ENCODE measurements around the gene POLD4.
"Not testable (repeated sequence)": the region's sequence is repeated elsewhere in the genome, so short reads cannot be mapped to it uniquely, and the experiment has no call there.

The POLD4 gene

GRCh38 chr11:67353317-67354074, at the start of gene POLD4:
TSS of gene POLD4 (minus strand) at chr11:67353546. CDS start at chr11:67353399, 147 bp downstream.
- peak; percentile 88 for DNase-seq

- DNase-seq = not testable (repeated sequence)
These were observed 49.7 kb upstream of the POLD4 start for GRCh38 chr11:67403085-67403484.

- not testable (repeated sequence) for DNase-seq
These were observed 49.0 kb upstream of the POLD4 start for GRCh38 chr11:67402192-67402839.

- DNase-seq = peak; percentile 67
These were observed 48.3 kb upstream of the POLD4 start, which contains the start of gene PPP1CA for GRCh38 chr11:67401495-67402191. TSS of gene PPP1CA (minus strand) at chr11:67401858. CDS start at chr11:67401782, 76 bp downstream.

- DNase-seq = no peak
These were observed 47.7 kb upstream of the POLD4 start for GRCh38 chr11:67400942-67401494.

- no peak for DNase-seq
These were observed 47.0 kb upstream of the POLD4 start for GRCh38 chr11:67400251-67400941.

GRCh38 chr11:67398661-67399563, 45.6 kb upstream of the POLD4 start:
- DNase-seq = no peak

- DNase-seq = no peak
These were observed 44.8 kb upstream of the POLD4 start for GRCh38 chr11:67397986-67398660.

GRCh38 chr11:67397536-67397935, 44.2 kb upstream of the POLD4 start:
- no peak for DNase-seq

GRCh38 chr11:67396587-67397389, 43.4 kb upstream of the POLD4 start:
- no peak for DNase-seq

- no peak for DNase-seq
These were observed 42.9 kb upstream of the POLD4 start for GRCh38 chr11:67396259-67396581.

- no peak for DNase-seq
These were observed 42.4 kb upstream of the POLD4 start for GRCh38 chr11:67395555-67396258.

- DNase-seq = no peak
These were observed 40.6 kb upstream of the POLD4 start for GRCh38 chr11:67393990-67394389.

GRCh38 chr11:67393437-67393836, 40.1 kb upstream of the POLD4 start:
- no peak for DNase-seq

- DNase-seq = no peak
These were observed 38.9 kb upstream of the POLD4 start for GRCh38 chr11:67392183-67392715.

GRCh38 chr11:67391304-67392182, 38.2 kb upstream of the POLD4 start, which contains the start of gene RAD9A:
TSS of gene RAD9A (plus strand) at chr11:67391986. CDS start at chr11:67392045, 59 bp downstream.
- peak; percentile 83 for DNase-seq

- DNase-seq = no peak
These were observed 37.6 kb upstream of the POLD4 start for GRCh38 chr11:67390947-67391303.

- DNase-seq = no peak
These were observed 36.1 kb upstream of the POLD4 start for GRCh38 chr11:67389477-67389876.
